ENCODE results near the gene EYA4.

Gene EYA4, protein sequence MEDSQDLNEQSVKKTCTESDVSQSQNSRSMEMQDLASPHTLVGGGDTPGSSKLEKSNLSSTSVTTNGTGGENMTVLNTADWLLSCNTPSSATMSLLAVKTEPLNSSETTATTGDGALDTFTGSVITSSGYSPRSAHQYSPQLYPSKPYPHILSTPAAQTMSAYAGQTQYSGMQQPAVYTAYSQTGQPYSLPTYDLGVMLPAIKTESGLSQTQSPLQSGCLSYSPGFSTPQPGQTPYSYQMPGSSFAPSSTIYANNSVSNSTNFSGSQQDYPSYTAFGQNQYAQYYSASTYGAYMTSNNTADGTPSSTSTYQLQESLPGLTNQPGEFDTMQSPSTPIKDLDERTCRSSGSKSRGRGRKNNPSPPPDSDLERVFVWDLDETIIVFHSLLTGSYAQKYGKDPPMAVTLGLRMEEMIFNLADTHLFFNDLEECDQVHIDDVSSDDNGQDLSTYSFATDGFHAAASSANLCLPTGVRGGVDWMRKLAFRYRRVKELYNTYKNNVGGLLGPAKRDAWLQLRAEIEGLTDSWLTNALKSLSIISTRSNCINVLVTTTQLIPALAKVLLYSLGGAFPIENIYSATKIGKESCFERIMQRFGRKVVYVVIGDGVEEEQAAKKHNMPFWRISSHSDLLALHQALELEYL

DNA sequence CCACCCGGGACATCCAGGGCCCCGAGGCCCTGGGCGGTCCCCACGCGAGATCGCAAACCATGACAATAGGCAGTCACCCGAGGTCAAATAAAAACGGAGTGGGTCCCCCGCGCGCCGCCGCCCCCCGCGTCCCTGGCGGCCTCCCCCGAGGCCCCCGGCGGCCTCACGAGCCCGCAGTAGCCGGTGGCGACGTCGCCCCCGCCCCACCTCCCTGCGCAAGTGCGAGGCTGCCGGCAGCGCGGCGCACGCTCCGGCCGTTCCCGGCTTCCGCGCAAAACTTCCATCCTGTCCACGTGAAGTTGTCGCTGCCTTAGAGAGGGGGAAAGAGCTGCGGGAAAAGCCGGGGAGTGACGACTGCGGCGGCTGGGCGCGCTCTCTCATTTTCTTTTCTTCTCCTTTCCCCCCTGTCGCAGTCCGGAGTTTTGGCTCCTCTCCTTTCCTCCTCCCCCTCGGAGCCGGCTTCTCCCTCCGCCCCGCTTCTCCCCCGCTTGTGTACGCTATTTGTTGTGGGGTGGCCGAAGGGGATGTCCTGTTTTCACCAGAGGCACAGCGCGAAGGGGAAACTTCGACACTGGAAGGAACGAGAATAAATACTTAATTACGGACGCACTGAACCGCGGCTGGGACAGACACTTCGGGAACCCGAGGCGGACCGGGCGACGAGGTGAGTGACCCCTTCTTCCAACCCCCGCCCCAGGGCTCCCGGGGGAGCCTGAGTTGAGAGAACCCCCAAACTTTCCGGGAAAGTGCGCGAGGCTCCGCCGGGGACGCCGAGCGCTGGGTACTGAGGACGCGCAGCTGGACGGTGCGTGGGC is at the start of gene EYA4:
TSS of gene EYA4 (plus strand) at position 272 of the 815 bp plus-strand sequence. CDS start 33,424 bp downstream, outside the sequence.
- DNase-seq = no peak

DNA sequence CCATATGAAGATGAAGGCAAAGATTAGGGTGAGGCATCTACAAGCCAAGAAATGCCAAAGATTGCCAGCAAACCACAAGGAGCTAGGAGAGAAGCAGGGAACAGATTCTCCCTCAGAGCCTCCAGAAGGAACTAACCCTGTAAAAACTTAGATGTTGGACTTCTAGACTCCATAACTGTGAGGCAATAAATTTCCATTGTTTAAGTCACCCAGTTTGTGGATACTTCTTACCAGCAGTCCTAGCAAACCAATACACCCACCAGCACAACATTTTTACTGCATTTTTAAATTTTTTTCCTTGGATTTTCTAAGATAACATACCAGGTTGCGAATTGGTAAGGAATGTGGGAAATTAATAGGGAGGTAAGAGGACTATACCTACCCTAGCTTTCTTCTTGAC is 47.8 kb upstream of the EYA4 start:
- DNase-seq = no peak

DNA sequence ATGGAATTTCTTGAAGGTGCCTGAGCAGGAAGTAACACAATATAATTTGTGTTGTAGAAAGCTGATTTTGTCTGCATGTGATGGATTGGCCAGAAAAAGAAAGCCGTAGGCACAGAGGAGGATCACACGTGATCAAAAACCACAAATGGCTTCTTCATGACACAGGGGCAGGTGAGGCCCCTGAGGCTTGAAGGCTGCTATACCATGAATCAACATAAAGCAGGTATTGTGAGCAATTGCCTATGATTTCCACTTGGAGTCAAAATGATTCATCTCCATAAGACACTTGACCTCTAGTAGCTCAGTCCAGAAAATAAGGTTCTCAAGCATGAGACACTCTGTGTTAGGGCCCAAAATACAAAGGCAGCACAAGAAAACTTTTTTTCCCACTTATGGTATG is 42.4 kb upstream of the EYA4 start:
- no peak for DNase-seq

GRCh38 chr6:133201231-133201630 is 39.9 kb upstream of the EYA4 start:
- DNase-seq = no peak

DNA sequence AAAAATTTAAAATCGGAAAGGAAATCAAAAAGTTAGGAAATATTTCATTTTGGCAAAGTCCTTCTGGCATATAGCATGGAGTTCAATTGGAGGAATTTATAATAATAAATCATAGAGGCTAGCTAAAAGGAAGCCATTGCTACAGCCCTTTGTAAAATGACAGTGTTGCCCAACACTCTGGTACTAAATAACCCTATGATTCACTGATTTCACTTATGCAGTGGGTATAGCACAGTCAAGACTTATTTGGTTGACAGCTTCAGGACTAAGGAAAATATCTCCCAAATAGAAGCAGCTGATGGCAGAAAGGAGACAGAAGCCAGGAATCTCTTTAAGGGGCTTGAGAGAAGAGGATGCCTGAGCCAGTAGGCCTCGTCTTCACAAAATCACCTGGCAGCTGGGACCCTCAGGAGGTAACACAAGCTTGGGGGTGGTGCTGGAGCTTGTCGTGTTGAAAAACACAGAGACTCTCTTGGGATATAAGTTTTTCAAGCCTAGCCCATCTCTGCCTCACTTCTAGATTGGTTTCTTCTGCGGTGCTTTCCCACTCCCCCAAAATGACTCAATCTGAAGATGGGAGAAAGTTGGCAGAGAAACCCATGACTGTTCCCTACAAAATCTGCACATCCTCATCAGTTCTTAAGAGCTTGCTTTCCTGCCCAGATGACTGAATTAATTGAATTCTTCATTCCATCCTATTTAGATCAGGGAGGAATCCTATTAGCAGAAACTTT is 38.4 kb upstream of the EYA4 start:
- no peak for DNase-seq

DNA sequence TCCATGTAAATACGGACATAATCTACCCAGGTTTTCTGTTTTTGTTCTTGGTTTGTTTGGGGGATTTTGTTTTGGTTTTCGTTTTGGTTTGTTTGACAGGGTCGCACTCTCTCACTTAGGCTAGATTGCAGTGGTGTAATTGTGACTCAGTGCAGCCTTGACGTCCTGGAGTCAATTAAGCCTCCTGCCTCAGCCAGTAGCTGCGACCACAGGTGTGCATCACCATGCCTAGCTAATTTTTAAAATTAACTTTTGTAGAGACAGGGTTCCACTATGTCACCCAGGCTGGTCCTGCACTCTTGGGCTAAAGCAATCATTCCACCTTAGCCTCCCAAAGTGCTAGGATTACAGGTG is 37.8 kb upstream of the EYA4 start:
- no peak for DNase-seq

DNA sequence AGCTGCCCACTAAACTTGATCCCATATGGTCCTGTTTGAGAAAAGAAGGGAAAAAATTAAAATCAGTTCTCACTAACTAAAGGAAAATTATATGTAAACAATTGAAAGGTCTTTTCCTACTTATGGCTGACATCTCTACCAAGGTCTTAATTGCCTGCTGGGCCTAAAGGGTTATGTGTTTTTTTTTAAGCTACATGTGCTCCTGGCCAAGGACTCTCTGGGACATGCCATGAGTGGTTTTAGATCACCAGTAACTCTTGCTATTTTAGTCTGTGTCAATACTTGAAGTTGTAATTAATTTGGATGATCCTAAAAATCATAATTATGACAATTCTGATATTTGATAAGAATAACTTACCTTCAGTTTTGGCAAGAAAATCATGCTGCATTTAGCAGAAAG is 35.9 kb upstream of the EYA4 start:
- no peak for DNase-seq

- DNase-seq = no peak
These were observed 34.2 kb upstream of the EYA4 start for GRCh38 chr6:133206942-133207341.

DNA sequence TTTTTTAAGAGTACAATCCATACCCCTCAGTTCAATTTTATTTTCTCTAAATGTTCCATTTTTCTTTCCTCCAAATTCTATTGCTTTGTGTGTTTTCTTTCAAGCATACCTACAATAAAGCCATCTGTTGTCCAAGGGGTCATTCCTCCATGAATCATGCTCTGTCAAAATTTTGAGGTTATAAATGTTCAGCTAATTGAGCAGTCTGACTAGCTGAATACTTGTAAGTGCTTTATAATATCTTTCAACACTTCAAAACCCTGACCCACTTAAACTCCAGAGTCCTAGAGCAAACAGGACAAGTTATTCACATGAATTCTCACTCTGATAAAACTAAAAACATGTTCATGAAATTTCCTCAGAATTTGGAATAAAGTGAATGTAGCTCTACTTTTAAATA is 33.4 kb upstream of the EYA4 start:
- no peak for DNase-seq

DNA sequence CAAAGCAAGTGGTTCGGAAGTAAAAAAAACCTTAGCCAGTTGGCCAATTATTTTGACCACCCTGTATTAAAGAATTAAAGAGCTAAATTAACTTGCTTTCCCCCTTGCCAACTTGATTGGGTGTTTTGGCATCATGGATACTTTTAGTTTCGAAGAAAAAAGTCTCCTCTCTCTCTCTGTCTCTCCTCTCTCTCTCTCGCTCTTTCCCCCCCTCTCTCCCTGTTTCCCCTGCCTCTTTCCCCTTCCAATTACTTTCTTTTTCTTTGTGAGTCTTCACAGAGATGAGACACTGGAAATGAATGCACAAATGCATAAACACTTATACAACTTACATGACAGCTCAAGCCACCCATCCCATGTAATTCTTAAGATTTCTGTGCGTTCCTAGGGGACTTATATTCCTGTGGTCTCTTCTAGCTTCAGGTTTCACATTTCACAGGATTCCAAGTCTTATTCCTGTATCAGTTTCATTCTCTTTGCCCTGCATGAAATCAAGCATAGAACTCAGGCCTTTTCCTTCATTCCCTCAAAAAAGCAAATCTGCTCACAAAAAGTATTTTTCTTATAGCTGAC is 32.9 kb upstream of the EYA4 start:
- DNase-seq = no peak

GRCh38 chr6:133214267-133214666 is 26.9 kb upstream of the EYA4 start:
- DNase-seq = no peak

- DNase-seq = no peak
These were observed 22.3 kb upstream of the EYA4 start for GRCh38 chr6:133218852-133219251.

DNA sequence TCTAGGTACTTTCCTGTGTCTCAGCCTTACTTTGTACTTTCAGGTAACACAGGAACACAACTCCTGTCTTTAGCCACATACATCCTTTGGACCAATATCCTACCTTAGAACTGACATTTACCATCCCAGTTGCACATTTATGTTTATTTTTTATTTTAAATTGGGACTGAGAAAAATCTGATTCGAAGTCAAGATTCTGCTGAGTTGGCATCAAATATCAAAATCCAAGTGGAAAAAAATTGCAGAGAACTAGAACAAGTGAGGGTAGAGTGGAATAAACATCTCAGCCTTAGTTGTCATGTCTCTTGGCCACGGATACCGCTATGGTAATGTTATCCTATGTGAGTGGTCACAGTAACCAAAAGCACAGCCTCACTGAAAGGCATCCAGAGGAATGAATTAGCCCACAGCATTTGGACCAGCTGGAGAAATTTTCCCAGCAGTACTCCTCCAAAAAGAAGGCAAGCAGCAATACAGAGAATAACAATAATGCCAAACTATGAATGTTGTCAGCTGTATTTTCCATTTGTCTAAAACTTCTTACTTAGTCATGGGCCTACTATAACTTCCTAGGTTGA is 17.6 kb upstream of the EYA4 start:
- DNase-seq = no peak

- no peak for DNase-seq
These were observed 15.6 kb upstream of the EYA4 start for GRCh38 chr6:133225560-133225959.

DNA sequence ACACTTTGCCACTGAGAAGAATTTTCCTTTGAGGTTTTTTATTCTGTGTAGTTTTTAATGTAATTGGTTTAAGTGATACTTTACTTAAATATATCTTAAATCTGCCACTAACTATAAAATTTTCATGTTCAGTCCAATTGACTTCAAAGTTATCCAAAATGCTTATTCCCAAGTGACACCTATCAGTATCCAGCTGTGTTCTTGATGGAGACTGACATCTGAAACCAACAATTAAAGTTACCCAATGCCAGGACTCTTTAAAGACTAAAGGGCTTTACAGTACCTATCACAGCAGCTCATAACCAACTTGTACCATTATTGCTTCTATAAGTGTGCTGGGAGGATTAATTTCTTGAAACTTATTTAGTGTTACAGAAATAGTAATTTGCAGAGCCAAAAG is 13.8 kb upstream of the EYA4 start:
- DNase-seq = no peak

DNA sequence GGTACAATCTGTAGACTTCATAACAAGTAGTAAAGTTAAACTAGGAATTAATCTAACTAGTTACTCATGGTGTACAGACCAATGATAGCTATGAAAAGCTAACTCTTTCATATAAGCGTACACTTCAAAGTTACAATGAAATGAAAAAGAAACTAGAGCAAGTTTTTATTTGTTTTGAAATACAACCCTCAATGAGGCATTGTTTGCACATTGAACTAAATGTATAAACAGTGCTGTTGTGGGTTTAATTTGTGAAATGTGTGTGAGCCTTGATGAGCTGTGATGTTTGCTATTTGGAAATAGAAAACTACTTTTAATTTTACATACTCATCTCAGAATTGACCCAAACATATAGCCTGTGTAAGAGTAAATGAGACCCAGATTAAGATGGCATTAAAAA is 11.1 kb upstream of the EYA4 start:
- no peak for DNase-seq

GRCh38 chr6:133235221-133235620 is 5.9 kb upstream of the EYA4 start:
- DNase-seq = no peak

DNA sequence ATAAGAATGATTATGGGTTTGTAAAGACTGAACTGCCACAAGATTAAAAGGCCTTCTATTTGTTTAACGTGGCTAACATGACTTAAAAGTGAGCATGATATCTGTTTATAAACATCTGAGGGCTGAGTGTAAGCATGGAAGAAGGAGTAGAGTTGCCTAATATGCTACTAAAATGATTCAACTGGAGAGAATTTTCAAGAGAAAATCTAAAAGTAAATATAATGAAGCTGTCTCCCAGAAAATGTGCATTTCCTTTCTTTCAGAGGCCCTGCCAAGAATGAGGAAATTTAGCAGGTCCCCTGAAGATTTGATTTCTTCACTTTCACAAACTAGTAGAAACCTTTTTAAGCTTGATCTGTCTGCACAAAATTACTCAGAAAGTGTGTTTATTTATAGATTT is 4.2 kb upstream of the EYA4 start:
- DNase-seq = no peak

DNA sequence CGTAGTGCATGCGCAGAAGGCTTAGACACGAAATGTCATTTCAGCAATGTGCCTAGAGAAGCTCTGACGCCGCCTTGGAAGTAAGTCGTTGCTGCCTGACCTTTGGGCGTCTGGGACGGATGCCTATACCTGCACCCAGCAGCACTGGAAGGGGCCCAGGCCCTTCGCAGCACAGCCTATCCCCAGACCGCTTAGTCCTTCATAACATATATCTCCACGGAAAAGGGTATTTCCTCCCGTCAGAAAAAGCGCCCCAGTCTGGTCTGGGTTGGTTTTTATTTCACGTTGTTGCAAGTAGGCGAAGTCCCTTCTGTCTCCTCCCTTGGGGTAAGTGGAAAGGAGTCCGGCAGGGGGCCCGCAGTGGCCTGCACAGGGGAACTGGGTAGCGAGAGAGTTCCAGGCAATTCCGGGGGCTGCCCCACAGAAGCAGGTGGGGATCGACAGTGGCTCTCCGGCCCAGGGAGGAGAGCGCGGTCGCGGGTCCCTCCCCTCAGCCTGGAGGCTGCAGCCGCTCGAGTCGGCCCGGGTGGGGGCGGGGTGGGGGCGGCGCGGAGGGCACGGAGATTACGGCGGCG is 559 bp upstream of the EYA4 start:
- DNase-seq = no peak

DNA sequence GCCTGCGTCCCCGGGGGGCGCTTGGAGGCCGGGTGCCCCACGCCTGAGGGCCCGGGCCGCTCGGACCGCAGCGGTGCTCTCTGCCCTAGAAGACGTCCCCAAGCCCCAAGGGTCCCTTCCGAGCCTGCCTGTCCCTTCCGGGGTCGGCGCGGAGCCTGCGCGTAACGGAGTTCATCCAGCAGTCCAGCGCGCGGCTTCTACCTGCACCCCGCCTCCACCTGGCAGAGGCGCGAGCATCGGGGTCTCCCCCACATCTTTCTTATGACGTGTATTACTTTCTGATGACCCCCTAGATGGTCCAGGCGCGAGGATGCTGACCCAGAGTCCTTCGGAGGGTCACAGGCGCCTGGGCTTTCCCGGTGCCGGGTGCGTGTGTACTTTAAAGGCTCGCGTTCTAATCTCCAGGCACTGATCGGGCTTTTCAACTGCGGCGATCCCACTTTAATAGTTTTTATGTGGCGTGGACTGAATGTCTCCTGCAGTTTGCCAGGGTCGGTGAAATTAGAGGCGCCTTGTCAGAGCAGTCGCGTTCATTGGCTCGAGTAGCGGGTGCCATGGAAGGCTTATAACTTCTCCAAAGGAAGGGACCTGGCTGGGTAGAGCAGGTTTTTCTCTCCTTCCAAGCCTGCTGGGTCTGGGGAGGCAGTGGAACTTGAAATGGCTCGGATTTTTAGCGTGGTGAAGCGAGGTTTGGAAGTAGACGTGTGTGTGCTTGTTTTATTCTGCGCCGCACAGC is 912 bp downstream of the EYA4 start:
- no peak for DNase-seq
